ENCODE results near the gene TFEB. TPM values are rescaled to one million over a fixed set of nuclear protein-coding genes. Genes with fewer than 3 reads are reported as not detected.

TFEB gene
- total RNA-seq, 4 donors from 2014 or later: 24.2 to 46.7 (median 33.1) TPM

DNA sequence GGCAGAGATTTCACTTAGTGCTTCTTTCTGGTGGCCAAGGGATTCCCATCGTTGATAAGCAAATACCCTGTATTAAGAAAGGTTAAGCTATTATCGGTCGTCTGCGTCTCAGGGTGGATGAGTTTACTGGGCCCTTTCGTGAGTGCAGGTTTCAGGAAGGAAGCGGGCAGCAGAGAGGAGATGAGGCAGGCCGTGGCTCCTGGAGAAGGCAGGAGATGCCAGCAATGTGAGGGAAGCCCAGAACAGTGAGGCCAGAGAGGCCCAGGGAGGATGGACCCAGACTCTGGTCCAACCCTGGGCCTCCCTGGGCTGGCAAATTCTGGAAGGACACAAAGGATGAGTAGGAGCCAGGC lies 11.2 kb downstream of the TFEB start:
- 68% methylated on average over 7 of the region's 7 CpGs for WGBS
- intact Hi-C loops (cut with DNase I): no loop called here
- Histone ChIP-seq H3K27me3 (no peaks in the 10 kb centered on the region), H3K9me3 (no peaks in the 10 kb centered on the region), H3K4me3 (no peak overlapping the region), H3K36me3 (peaks cover 0 to 8% (median 0%) of the 10 kb centered on the region in 4 donors), H3K27ac (replicated peaks in 1 of 4) (peak overlapping the region in 3 of 4 donors; percentile 28 to 55 (median 53)), H3K4me1 (peaks cover 67 to 96% (median 89%) of the 10 kb centered on the region in 4 donors)
- no peak for DNase-seq (ENCODE audit: extremely low spot score)
- TF ChIP-seq POLR2AphosphoS5 (IDR thresholded peaks at IDR 0.05) (no peak), EP300 (IDR thresholded peaks at IDR 0.05) (no peak), POLR2A (IDR thresholded peaks at IDR 0.05; ENCODE audit: low read depth) (no peak)
- TF ChIP-seq, protein P1, sequence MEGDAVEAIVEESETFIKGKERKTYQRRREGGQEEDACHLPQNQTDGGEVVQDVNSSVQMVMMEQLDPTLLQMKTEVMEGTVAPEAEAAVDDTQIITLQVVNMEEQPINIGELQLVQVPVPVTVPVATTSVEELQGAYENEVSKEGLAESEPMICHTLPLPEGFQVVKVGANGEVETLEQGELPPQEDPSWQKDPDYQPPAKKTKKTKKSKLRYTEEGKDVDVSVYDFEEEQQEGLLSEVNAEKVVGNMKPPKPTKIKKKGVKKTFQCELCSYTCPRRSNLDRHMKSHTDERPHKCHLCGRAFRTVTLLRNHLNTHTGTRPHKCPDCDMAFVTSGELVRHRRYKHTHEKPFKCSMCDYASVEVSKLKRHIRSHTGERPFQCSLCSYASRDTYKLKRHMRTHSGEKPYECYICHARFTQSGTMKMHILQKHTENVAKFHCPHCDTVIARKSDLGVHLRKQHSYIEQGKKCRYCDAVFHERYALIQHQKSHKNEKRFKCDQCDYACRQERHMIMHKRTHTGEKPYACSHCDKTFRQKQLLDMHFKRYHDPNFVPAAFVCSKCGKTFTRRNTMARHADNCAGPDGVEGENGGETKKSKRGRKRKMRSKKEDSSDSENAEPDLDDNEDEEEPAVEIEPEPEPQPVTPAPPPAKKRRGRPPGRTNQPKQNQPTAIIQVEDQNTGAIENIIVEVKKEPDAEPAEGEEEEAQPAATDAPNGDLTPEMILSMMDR (IDR thresholded peaks at IDR 0.05): no peak

DNA sequence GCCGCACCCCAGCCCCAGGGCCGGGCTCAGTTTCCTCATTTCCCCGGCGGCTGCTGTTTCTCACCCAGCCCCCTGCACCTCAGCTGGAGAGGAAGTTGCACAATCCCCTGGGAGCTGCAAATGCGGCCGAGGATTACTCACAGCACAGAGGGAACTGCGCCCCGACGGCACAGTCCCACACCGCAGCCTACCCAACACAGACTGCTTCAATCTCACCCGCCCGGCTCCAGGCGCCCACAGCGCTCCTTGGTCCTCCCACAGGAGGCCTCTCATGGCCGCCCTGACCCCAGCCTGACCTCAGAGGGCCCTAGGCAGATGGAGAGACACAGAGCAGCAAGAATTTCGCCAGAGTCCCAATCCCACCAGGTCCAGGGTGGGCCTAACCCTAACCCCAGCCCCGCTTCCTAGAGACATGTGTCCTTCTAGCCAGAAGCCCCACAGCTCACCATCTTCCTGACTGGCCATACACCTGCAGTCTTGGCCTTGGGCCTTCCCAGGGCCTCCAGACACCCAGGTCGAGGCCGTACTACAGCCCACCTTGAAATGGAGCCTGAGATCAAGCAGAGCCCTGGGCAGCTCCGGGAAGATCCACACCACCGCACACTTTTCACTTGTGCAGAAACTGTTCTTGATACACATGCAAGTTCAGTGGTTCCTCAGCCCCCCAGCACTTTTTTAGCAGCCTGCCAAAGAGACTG lies 11.7 kb downstream of the TFEB start:
- 59% methylated on average over 9 of the region's 21 CpGs for whole genome bisulfite sequencing
- intact Hi-C loops (cut with DNase I): no loop called here
- TF ChIP-seq EP300 (IDR thresholded peaks at IDR 0.05): no peak
- TF ChIP-seq, protein P1 (IDR thresholded peaks at IDR 0.05): no peak
- no peak for TF ChIP-seq POLR2A (IDR thresholded peaks at IDR 0.05; ENCODE audit: low read depth)
- peak in 1 of 2 donors; percentile 46 for TF ChIP-seq POLR2AphosphoS5 (IDR thresholded peaks at IDR 0.05)
- peak overlapping the region in 1 of 4 donors; percentile 21 for H3K4me3 ChIP-seq
- peaks cover 0 to 6% (median 0%) of the 10 kb centered on the region in 4 donors for H3K36me3 ChIP-seq
- peaks cover 65 to 96% (median 88%) of the 10 kb centered on the region in 4 donors for H3K4me1 ChIP-seq
- no peak for DNase-seq (ENCODE audit: extremely low spot score)
- no peaks in the 10 kb centered on the region for H3K27me3 ChIP-seq
- no peaks in the 10 kb centered on the region for H3K9me3 ChIP-seq
- peak overlapping the region; percentile 28 to 55 (median 49) for H3K27ac ChIP-seq (replicated peaks in 1 of 4)

DNA sequence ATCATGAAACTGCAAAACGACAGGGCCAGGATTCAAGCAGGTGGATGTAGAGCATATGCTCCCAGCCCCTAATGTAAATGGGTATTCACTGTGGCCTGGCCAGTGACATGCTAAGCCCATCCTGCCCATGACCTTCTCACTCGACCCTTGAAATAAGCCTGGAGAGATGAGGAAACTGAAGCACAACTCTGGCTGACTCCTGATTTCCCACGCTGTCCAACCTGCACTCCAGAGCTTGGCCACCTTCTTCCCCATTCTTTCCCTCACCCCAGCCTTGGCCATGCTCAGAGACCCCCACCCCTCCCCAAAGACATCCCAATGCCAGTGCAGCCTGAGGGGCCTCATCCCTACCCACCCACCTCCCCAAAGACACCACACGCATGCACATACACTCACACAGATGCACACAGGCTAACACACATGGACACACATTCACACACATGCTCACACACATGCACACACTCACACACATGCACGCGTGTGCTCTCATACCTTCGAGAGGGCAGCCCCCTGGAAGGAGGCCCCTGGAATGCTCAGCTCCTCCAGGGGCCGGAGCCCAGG lies 12.4 kb downstream of the TFEB start:
- Histone ChIP-seq H3K27ac (replicated peaks in 1 of 4) (peak overlapping the region in 1 of 4 donors; percentile 28), H3K4me3 (peak overlapping the region in 1 of 4 donors; percentile 21), H3K36me3 (peaks cover 0 to under 1% (median 0%) of the 10 kb centered on the region in 4 donors), H3K9me3 (no peaks in the 10 kb centered on the region), H3K4me1 (peaks cover 64 to 92% (median 84%) of the 10 kb centered on the region in 4 donors), H3K27me3 (no peaks in the 10 kb centered on the region)
- no peak for DNase-seq (ENCODE audit: extremely low spot score)
- WGBS: 58% methylated on average over 8 of the region's 8 CpGs
- TF ChIP-seq POLR2AphosphoS5 (IDR thresholded peaks at IDR 0.05): no peak
- TF ChIP-seq POLR2A (IDR thresholded peaks at IDR 0.05; ENCODE audit: low read depth): no peak
- TF ChIP-seq EP300 (IDR thresholded peaks at IDR 0.05): no peak
- TF ChIP-seq, protein P1 (IDR thresholded peaks at IDR 0.05): no peak
- intact Hi-C loops (cut with DNase I): no loop called here

DNA sequence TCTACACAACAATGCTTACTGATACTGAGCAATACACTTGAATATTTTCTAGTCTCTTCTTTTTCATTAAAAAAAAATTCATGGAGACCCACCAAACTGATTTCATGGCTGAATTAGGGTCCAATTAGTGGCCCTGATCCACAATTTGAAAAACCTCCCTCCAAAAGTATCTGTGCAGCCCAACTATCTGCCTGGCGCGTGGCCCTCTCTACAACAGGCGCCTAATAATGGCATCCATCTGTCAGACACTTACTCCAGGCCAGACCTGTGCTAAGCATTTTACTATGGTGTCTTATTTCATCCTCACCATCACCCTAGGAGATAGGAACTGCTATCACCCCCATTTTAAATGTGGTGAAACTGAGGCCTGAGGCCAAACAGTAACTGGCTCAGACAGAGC lies 14.0 kb downstream of the TFEB start:
- Histone ChIP-seq H3K27me3 (no peaks in the 10 kb centered on the region), H3K9me3 (no peaks in the 10 kb centered on the region), H3K36me3 (no peaks in the 10 kb centered on the region), H3K4me3 (no peak overlapping the region), H3K27ac (replicated peaks in 1 of 4) (no peak overlapping the region), H3K4me1 (peaks cover 67 to 90% (median 83%) of the 10 kb centered on the region in 4 donors)
- WGBS: 88% methylated on average over 3 of the region's 3 CpGs
- intact Hi-C loops (cut with DNase I): no loop called here
- TF ChIP-seq POLR2A (IDR thresholded peaks at IDR 0.05; ENCODE audit: low read depth): no peak
- TF ChIP-seq, protein P1 (IDR thresholded peaks at IDR 0.05): no peak
- TF ChIP-seq POLR2AphosphoS5 (IDR thresholded peaks at IDR 0.05): no peak
- TF ChIP-seq EP300 (IDR thresholded peaks at IDR 0.05): no peak
- no peak for DNase-seq (ENCODE audit: extremely low spot score)

Data from esophagus muscularis mucosa (tissue), 4 donors.